ENCODE data around the gene EXTL1.

- no peak for TF ChIP-seq POLR2AphosphoS5 (IDR thresholded peaks at IDR 0.05; ENCODE audit: low read length)
- TF ChIP-seq CTCF (IDR thresholded peaks at IDR 0.05 in 2 of 3, conservative IDR thresholded peaks at IDR 0.05 in 1 of 3; ENCODE audit: control insufficient read depth in 2 of 3, extremely low read depth in 1 of 3, insufficient read depth in 1 of 3, low read depth in 3 of 3, low read length in 3 of 3): no peak
- no peak for TF ChIP-seq CHD4 (IDR thresholded peaks at IDR 0.05)
- TF ChIP-seq, protein P1, sequence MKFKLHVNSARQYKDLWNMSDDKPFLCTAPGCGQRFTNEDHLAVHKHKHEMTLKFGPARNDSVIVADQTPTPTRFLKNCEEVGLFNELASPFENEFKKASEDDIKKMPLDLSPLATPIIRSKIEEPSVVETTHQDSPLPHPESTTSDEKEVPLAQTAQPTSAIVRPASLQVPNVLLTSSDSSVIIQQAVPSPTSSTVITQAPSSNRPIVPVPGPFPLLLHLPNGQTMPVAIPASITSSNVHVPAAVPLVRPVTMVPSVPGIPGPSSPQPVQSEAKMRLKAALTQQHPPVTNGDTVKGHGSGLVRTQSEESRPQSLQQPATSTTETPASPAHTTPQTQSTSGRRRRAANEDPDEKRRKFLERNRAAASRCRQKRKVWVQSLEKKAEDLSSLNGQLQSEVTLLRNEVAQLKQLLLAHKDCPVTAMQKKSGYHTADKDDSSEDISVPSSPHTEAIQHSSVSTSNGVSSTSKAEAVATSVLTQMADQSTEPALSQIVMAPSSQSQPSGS (IDR thresholded peaks at IDR 0.05; ENCODE audit: low read length): no peak
- TF ChIP-seq FOS (IDR thresholded peaks at IDR 0.05; ENCODE audit: borderline replicate concordance, extremely low read depth, insufficient read length): no peak
- TF ChIP-seq NFYB (IDR thresholded peaks at IDR 0.05; ENCODE audit: insufficient read depth, low read depth, low read length): no peak
Measured at GRCh38 chr1:26072305-26072704, 50.7 kb downstream of the EXTL1 start.

Measured in GM12878 (cell line).